ENCODE results near the gene THEMIS. TPM values are rescaled to one million over a fixed set of nuclear protein-coding genes. Genes with fewer than 3 reads are reported as not detected.

The THEMIS gene, protein sequence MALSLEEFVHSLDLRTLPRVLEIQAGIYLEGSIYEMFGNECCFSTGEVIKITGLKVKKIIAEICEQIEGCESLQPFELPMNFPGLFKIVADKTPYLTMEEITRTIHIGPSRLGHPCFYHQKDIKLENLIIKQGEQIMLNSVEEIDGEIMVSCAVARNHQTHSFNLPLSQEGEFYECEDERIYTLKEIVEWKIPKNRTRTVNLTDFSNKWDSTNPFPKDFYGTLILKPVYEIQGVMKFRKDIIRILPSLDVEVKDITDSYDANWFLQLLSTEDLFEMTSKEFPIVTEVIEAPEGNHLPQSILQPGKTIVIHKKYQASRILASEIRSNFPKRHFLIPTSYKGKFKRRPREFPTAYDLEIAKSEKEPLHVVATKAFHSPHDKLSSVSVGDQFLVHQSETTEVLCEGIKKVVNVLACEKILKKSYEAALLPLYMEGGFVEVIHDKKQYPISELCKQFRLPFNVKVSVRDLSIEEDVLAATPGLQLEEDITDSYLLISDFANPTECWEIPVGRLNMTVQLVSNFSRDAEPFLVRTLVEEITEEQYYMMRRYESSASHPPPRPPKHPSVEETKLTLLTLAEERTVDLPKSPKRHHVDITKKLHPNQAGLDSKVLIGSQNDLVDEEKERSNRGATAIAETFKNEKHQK
- 10 to 100 TPM in 1 of 2 experiments, 1 to 10 TPM in 1; 9.5 to 11.5 TPM for total RNA-seq

DNA sequence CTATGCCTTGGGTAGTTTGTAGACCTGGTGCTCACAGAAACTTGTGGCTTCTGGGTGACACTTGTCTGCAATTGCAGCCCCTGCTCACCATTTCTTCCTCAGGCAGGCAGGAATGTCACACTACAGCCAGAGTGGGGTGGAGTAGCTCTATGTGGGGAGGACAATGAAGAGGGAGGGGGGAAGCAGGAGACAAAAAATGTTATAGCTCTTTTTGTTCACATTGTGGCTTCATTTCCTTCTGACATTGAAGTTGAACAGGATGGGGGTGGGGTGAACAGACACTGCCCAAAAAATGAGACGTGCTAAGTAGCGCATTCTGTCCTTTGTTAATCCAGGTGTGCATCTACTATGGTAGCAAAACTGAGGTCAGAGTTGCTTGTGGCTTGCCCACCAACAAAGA is at the start of gene THEMIS:
Gene THEMIS (minus strand): TSS at position 124 of the 400 bp plus-strand sequence. CDS start 126 bp downstream, outside the sequence.
- peaks cover 4% of the 10 kb centered on the region for H3K36me3 Mint-ChIP-seq
- H3K4me3 Mint-ChIP-seq, result peak within 1 kb of the TSS; percentile 89
- peak; percentile 50 for DNase-seq
- H3K27me3 Mint-ChIP-seq, result no peaks in the 10 kb centered on the region
- no peaks in the 10 kb centered on the region for H3K9me3 Mint-ChIP-seq
- intact Hi-C loops (cut with micrococcal nuclease), result loop anchor here (1.0 to 10.0 kb wide), 3 partner anchors 21 to 354 kb away; no protein-coding TSS in a partner anchor
- ChIA-PET POLR2A (interaction anchor here (0.5 to 1.1 kb wide), 4 partner anchors 8 to 94 kb away, joined by 3 to 4 read pairs (median 4); no protein-coding TSS in a partner anchor), CTCF (interaction anchor here (0.8 to 1.9 kb wide), 4 partner anchors 9 to 46 kb away, joined by 3 to 8 read pairs (median 4); no protein-coding TSS in a partner anchor)
- peak within 1 kb of the TSS; percentile 93 for H3K27ac Mint-ChIP-seq
- peaks cover 64% of the 10 kb centered on the region for H3K4me1 Mint-ChIP-seq (ENCODE audit: low read depth)

DNA sequence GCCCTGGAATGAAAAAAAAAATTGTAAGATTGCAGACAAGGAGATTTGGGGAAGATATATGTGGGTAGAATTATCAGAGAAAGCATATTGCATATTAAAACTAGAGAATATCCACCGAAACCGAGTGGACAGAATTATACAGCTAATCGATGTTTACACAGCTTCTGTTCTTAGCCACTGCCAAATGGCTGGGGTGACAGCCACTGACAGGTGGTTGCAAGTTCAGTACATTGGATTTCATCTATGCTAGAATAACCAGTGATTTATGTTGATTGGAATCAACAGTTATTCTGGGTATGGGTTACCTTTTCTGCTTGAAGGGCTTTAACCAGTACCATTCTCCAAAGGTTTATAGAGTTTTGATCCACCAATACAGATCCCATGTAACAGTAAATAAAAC is 48.4 kb upstream of the THEMIS start:
- Mint-ChIP-seq H3K27ac (no peak overlapping the region), H3K27me3 (no peaks in the 10 kb centered on the region), H3K36me3 (peaks cover 7% of the 10 kb centered on the region), H3K4me1 (ENCODE audit: low read depth) (peaks cover 43% of the 10 kb centered on the region), H3K9me3 (peaks cover 13% of the 10 kb centered on the region), H3K4me3 (no peak overlapping the region)
- ChIA-PET POLR2A (interaction anchor here (0.7 kb wide), 1 partner anchor 111 kb away, joined by 3 read pairs; no protein-coding TSS in a partner anchor), CTCF (interaction anchor here (1.1 kb wide), 1 partner anchor 212 kb away, joined by 4 read pairs; no protein-coding TSS in a partner anchor)
- no peak for DNase-seq
- intact Hi-C loops (cut with micrococcal nuclease), result no loop called here

DNA sequence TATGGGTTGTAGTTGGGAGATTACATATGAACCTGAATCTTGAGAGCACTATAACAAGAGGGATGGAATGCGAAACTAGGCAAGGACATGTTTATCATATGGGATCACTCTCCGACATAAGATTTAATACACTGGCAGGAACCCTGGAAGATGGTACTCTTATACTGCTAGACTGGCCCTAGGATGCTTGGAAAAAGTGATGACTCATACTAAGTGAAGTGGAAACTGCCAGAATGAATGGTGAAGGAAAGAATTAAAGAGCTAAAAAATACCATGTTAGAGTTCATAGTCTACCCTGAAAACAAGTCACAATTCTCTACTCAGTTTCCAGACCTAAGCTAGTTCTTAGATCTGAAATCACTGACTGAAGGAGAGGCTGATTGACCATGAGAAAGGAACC is 45.5 kb upstream of the THEMIS start:
- POLR2A ChIA-PET, result interaction anchor here (1.0 kb wide), 1 partner anchor 12 kb away, joined by 3 read pairs; no protein-coding TSS in a partner anchor
- intact Hi-C loops (cut with micrococcal nuclease), result no loop called here
- CTCF ChIA-PET, result no interaction called here
- Mint-ChIP-seq H3K27ac (no peak overlapping the region), H3K4me1 (ENCODE audit: low read depth) (peaks cover 30% of the 10 kb centered on the region), H3K4me3 (no peak overlapping the region), H3K36me3 (peaks cover 7% of the 10 kb centered on the region), H3K27me3 (no peaks in the 10 kb centered on the region), H3K9me3 (peaks cover 13% of the 10 kb centered on the region)
- DNase-seq, result no peak

DNA sequence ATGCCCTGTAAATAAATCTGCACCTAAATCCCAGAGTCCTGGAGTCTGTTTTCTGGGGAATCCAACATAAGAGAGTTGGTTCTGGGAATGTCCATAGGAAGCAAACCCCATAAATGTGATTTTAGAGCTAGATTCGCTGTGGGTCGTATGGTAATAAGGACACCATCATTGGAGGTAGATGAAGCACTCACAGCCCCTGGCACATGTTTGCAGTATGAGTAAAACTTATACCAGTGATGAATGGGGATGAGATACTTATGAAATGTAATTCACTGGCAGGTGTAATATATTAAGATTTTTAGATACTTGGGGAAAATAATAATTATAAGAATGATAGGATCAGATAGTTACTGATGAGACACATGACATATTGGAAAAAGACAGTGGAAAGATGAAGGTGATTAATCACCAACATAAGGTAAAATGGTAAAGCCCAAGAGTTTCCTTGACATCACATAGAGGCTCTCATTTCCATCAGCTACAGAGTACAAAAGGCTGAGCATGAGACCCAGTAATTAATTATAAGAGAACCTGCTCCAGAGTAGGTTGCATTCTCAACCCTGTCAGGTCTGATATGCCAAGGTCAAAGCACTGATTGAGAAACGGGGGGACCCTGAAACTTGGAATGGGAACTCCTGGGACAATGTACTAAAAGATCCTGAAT is 44.7 kb upstream of the THEMIS start:
- DNase-seq, result no peak
- no peak overlapping the region for H3K4me3 Mint-ChIP-seq
- H3K27ac Mint-ChIP-seq, result no peak overlapping the region
- H3K4me1 Mint-ChIP-seq (ENCODE audit: low read depth), result peaks cover 21% of the 10 kb centered on the region
- H3K9me3 Mint-ChIP-seq, result peaks cover 13% of the 10 kb centered on the region
- H3K36me3 Mint-ChIP-seq, result peaks cover 7% of the 10 kb centered on the region
- no peaks in the 10 kb centered on the region for H3K27me3 Mint-ChIP-seq
- CTCF ChIA-PET, result no interaction called here
- intact Hi-C loops (cut with micrococcal nuclease), result no loop called here
- POLR2A ChIA-PET, result no interaction called here

DNA sequence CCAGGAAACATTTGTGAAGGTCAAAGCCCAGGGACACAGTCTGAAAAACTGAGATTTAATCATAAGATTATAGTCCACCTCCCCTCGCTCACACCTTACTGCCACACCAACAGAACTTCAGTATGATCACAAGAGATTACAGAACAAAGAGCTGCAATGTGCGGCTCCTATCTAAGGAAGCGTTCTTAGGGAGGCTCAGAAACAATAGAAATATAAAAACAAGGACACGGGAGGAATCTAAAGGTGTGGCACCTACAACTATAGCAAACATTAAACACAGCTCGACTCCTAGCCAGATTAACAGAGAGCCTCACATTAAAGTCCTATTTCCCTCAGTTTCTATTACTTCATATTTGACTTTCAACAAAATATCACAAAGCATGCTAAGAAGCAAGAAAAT is 40.4 kb upstream of the THEMIS start:
- POLR2A ChIA-PET, result no interaction called here
- H3K27me3 Mint-ChIP-seq, result no peaks in the 10 kb centered on the region
- peaks cover 5% of the 10 kb centered on the region for H3K9me3 Mint-ChIP-seq
- H3K4me1 Mint-ChIP-seq (ENCODE audit: low read depth), result peaks cover 34% of the 10 kb centered on the region
- no peak for DNase-seq
- no peak overlapping the region for H3K27ac Mint-ChIP-seq
- intact Hi-C loops (cut with micrococcal nuclease), result no loop called here
- CTCF ChIA-PET, result no interaction called here
- H3K36me3 Mint-ChIP-seq, result peaks cover 2% of the 10 kb centered on the region
- no peak overlapping the region for H3K4me3 Mint-ChIP-seq

DNA sequence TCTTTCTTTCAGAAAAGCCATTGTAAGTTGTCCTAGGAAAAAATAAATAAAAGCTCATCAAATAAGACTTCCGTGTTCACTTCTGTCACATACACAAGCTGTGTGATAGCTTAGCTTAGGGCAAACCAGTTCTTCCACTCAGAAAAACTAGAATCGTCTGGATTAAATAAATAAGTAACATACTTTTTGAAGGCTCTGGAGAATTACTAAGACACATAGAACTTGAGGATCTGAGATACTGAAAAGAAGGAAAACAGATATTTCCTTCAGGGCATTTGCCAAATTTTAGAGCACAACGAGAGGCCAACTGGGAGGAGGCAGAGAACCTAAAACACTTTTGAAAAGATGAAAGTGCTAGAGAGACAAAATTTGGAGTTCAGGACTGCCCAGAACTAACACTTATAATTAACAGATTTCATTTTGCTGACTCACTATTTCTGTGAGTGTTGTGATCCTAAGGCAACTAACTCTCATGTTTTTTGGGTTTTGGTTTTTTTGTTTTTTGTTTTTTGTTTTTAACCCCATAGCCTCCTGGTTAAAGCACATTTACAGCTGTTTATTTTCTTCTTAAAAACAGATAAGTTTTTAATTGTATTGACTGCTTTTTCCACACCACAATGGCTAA is 38.7 kb upstream of the THEMIS start:
- Mint-ChIP-seq H3K36me3 (no peaks in the 10 kb centered on the region), H3K27me3 (no peaks in the 10 kb centered on the region), H3K4me1 (ENCODE audit: low read depth) (peaks cover 32% of the 10 kb centered on the region), H3K9me3 (no peaks in the 10 kb centered on the region), H3K27ac (peak overlapping the region; percentile 55), H3K4me3 (no peak overlapping the region)
- DNase-seq, result no peak
- CTCF ChIA-PET, result interaction anchor here (0.6 to 1.1 kb wide), 3 partner anchors 11 to 84 kb away, joined by 3 to 6 read pairs (median 3); no protein-coding TSS in a partner anchor
- POLR2A ChIA-PET, result no interaction called here
- intact Hi-C loops (cut with micrococcal nuclease), result loop anchor here (1.0 kb wide), 1 partner anchor 31 kb away; no protein-coding TSS in a partner anchor

DNA sequence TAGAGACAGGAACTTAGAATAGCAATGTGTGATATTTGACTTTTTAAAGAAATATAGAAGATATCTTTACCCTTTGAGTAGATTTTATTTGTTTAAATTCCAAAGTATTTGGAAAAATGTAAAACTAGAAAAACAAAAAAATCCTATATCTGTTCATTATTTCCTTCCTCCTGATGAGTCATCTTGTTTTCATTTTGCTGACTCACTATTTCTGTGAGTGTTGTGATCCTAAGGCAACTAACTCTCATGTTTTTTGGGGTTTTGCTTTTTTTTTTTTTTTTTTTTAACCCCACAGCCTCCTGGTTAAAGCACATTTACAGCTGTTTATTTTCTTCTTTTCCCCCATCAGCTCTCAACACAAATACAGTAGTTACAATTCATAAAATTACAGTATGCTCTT is 37.8 kb upstream of the THEMIS start:
- no peak overlapping the region for H3K4me3 Mint-ChIP-seq
- peak overlapping the region; percentile 62 for H3K27ac Mint-ChIP-seq
- H3K9me3 Mint-ChIP-seq, result peaks cover 2% of the 10 kb centered on the region
- ChIA-PET POLR2A (no interaction called here), CTCF (interaction anchor here (0.6 to 1.1 kb wide), 2 partner anchors 11 to 65 kb away, joined by 3 read pairs; no protein-coding TSS in a partner anchor)
- H3K36me3 Mint-ChIP-seq, result peaks cover 1% of the 10 kb centered on the region
- no peaks in the 10 kb centered on the region for H3K27me3 Mint-ChIP-seq
- no peak for DNase-seq
- intact Hi-C loops (cut with micrococcal nuclease), result loop anchor here (1.0 kb wide), 3 partner anchors 13 to 34 kb away; no protein-coding TSS in a partner anchor
- peaks cover 41% of the 10 kb centered on the region for H3K4me1 Mint-ChIP-seq (ENCODE audit: low read depth)

DNA sequence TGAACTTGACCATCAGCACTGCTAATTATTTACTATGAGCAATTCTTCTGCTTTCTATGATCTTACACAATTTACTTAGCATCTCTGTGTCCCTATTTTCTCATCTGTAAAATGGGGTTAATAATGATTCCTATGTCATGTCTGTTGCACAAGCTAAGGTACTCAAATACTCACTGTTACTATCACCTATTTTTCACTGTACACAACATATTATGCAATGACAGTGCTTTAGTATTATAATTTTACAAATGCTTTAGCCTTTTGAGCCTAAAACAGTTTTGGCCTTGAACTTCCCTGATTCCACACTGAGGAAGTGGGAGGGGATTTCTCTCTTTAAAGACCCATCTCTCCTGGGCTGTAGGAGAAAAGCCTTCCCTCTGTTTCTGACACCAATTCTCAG is 36.9 kb upstream of the THEMIS start:
- ChIA-PET POLR2A (no interaction called here), CTCF (no interaction called here)
- no peak overlapping the region for H3K27ac Mint-ChIP-seq
- H3K9me3 Mint-ChIP-seq, result peaks cover 8% of the 10 kb centered on the region
- no peak overlapping the region for H3K4me3 Mint-ChIP-seq
- H3K4me1 Mint-ChIP-seq (ENCODE audit: low read depth), result peaks cover 50% of the 10 kb centered on the region
- H3K27me3 Mint-ChIP-seq, result no peaks in the 10 kb centered on the region
- no peak for DNase-seq
- peaks cover 8% of the 10 kb centered on the region for H3K36me3 Mint-ChIP-seq
- intact Hi-C loops (cut with micrococcal nuclease), result loop anchor here (1.0 kb wide), 2 partner anchors 14 to 35 kb away; no protein-coding TSS in a partner anchor

DNA sequence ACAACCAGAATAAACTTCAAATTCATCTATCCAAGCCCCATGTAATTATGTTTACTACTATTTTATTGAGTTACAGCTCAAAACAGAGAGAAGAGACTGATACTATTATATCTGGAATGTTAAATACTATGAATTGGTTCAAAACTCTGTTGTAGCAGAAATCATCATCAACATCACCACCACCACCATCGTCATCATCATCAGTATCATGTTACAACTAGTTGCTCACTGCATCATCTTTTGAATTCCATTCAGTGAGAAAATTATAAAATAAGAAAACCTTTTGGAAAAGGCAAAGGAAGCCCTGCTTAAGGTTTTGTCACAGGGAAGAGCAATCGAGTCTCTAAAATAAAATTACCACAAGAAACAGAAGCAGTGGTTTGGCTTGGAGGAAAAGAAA is 36.2 kb upstream of the THEMIS start:
- peaks cover 12% of the 10 kb centered on the region for H3K36me3 Mint-ChIP-seq
- no peaks in the 10 kb centered on the region for H3K27me3 Mint-ChIP-seq
- no peak for DNase-seq
- POLR2A ChIA-PET, result no interaction called here
- peaks cover 14% of the 10 kb centered on the region for H3K9me3 Mint-ChIP-seq
- intact Hi-C loops (cut with micrococcal nuclease), result no loop called here
- H3K4me3 Mint-ChIP-seq, result no peak overlapping the region
- CTCF ChIA-PET, result interaction anchor here (1.0 kb wide), 1 partner anchor 35 kb away, joined by 3 read pairs; no protein-coding TSS in a partner anchor
- no peak overlapping the region for H3K27ac Mint-ChIP-seq
- H3K4me1 Mint-ChIP-seq (ENCODE audit: low read depth), result peaks cover 51% of the 10 kb centered on the region

DNA sequence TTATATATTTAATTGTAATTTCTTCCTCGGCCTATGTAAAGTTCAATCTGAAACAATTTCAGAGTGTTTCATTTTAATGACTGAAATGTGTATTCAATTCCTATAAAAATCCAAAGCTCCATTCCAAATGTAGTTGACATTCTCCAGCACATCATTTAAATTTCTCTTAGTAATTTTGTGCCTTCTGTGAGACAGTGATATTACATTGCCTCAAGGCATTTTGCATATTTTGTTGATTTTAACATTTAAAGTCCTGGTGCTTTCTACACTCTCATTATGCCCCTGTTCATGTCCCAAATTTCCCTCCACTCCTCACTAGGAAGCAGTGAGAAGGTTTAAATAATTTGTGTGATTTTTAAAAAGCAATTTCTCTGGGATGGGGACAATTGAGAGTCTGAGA is 34.1 kb upstream of the THEMIS start:
- Mint-ChIP-seq H3K4me3 (peak overlapping the region; percentile 51), H3K36me3 (peaks cover 13% of the 10 kb centered on the region), H3K4me1 (ENCODE audit: low read depth) (peaks cover 51% of the 10 kb centered on the region), H3K9me3 (peaks cover 18% of the 10 kb centered on the region), H3K27ac (peak overlapping the region; percentile 88), H3K27me3 (no peaks in the 10 kb centered on the region)
- CTCF ChIA-PET, result interaction anchor here (1.0 to 1.6 kb wide), 7 partner anchors 10 to 198 kb away, joined by 3 to 6 read pairs (median 3); no protein-coding TSS in a partner anchor
- POLR2A ChIA-PET, result interaction anchor here (0.6 to 1.6 kb wide), 9 partner anchors 9 to 41 kb away, joined by 3 to 4 read pairs (median 3); no protein-coding TSS in a partner anchor
- no peak for DNase-seq
- intact Hi-C loops (cut with micrococcal nuclease), result loop anchor here (1.0 kb wide), 5 partner anchors 11 to 37 kb away; no protein-coding TSS in a partner anchor

Measured in activated CD4-positive, alpha-beta memory T cell treated with anti-CD3 and anti-CD28 coated beads for 36 hours (primary cell).